Endothelial cell (in vitro differentiated cells): ENCODE results near the gene COL13A1. TPM values are rescaled to one million over a fixed set of nuclear protein-coding genes. Genes with fewer than 3 reads are reported as not detected.

Source experiments
- DNase-seq: peaks from one replicate; pipeline ENCODE4 v3.0.0; 2021; ENCODE audit warnings: low spot score
- H3K27ac Mint-ChIP-seq: one replicate; pipeline ENCODE4 v1.8.0; 2021; ENCODE audit warnings: mixed read lengths, inconsistent platforms; ENCODE audit not compliant: unreplicated experiment
- H3K27me3 Mint-ChIP-seq: one replicate; pipeline ENCODE4 v1.8.0; 2021; ENCODE audit warnings: mild to moderate bottlenecking, moderate library complexity, mixed read lengths, inconsistent platforms; ENCODE audit not compliant: unreplicated experiment
- H3K36me3 Mint-ChIP-seq: one replicate; pipeline ENCODE4 v1.8.0; 2021; ENCODE audit warnings: mild to moderate bottlenecking, low read depth, mixed read lengths, inconsistent platforms; ENCODE audit not compliant: unreplicated experiment
- H3K4me1 Mint-ChIP-seq: one replicate; pipeline ENCODE4 v1.8.0; 2021; ENCODE audit warnings: mild to moderate bottlenecking, mixed read lengths, inconsistent platforms; ENCODE audit not compliant: unreplicated experiment
- H3K4me3 Mint-ChIP-seq: one replicate; pipeline ENCODE4 v1.8.0; 2021; ENCODE audit warnings: mild to moderate bottlenecking, mixed read lengths, inconsistent platforms; ENCODE audit not compliant: unreplicated experiment
- H3K9me3 Mint-ChIP-seq: one replicate; pipeline ENCODE4 v1.8.0; 2021; ENCODE audit warnings: mixed read lengths, inconsistent platforms; ENCODE audit not compliant: unreplicated experiment
- total RNA-seq: library from RNA; stranded (reverse); fragmentation: NEBNext Ultra II Directional; extraction: Animal tissue kit (Norgen Biotek cat#: 25700); gene quantifications from one replicate; pipeline ENCODE4 v1.2.1, GENCODE V29; 2021; ENCODE audit not compliant: unreplicated experiment
- TF ChIP-seq, protein P1 (sequence below): fragments of 200-600 bp; sonication (generic); IDR thresholded peaks from one replicate; pipeline ENCODE4 v1.5.0; 2021; ENCODE audit warnings: antibody characterized with exemption; ENCODE audit not compliant: unreplicated experiment

COL13A1 gene
- total RNA-seq, 1 donor from 2014 or later, result 22.6 TPM

DNA sequence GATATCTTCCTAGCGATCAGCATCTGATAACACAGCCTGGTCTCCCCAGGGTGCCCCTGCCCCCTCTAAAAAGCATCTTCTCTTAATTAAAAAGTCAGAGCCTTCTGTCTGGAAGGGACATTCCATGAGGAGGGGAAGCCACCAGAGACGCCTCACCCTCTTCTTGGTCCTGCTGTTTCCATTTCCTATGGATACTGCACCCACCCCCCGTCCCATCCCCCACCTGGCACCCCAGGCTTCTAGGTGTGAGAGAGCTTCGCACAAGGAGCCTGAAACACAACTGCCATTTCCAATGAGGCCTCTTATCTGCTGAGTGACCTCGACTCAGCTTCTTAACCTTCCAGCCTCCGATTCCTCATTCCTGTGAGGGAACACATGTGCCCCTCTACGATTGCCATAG, 51.4 kb downstream of the COL13A1 start:
- no peak for DNase-seq
- no peaks in the 10 kb centered on the region for H3K36me3 Mint-ChIP-seq
- H3K9me3 Mint-ChIP-seq, result no peaks in the 10 kb centered on the region
- no peak overlapping the region for H3K27ac Mint-ChIP-seq
- peaks cover 2% of the 10 kb centered on the region for H3K27me3 Mint-ChIP-seq
- TF ChIP-seq, protein P1, sequence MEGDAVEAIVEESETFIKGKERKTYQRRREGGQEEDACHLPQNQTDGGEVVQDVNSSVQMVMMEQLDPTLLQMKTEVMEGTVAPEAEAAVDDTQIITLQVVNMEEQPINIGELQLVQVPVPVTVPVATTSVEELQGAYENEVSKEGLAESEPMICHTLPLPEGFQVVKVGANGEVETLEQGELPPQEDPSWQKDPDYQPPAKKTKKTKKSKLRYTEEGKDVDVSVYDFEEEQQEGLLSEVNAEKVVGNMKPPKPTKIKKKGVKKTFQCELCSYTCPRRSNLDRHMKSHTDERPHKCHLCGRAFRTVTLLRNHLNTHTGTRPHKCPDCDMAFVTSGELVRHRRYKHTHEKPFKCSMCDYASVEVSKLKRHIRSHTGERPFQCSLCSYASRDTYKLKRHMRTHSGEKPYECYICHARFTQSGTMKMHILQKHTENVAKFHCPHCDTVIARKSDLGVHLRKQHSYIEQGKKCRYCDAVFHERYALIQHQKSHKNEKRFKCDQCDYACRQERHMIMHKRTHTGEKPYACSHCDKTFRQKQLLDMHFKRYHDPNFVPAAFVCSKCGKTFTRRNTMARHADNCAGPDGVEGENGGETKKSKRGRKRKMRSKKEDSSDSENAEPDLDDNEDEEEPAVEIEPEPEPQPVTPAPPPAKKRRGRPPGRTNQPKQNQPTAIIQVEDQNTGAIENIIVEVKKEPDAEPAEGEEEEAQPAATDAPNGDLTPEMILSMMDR, result no peak
- H3K4me1 Mint-ChIP-seq, result peaks cover 25% of the 10 kb centered on the region
- no peak overlapping the region for H3K4me3 Mint-ChIP-seq

DNA sequence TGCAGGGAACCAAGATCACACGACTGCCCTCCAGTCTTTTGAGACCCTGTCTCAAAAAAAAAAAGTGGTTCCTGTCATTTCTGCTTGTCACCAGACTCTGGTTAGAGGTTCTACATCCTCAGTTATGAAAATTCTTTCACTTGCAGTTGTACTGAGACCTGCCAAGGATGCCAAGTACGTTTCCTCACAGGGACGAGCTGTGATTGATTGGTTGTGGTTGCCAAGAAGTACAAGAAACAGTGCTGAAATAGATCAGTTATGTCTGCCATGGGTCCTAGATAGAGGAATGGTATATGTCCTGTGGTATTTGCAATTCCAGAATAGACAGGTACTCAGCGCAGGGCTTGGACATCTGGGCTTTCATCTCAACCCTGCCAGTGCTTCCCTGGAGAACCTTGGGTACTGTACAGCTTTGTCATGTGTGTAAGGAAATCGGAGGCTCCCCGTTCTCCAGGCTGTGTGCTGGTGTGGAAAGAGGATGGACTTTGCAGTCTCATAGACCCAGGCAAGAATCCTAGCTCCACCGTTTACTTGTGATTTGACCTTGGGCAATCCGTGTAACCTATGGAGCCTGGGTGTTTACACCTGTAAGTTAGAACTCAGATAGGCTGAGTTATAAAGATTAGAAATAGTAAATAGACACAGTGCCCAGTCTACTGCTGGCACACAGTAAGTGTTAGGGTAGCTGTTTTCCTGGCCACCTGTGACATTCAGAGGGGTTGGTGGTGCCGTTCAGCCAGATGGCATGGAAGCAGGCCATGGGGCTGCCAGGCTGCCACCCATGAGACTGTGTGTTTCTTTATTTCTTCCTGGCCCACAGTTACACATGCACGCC, 53.0 kb downstream of the COL13A1 start:
- peaks cover 16% of the 10 kb centered on the region for H3K4me1 Mint-ChIP-seq
- TF ChIP-seq, protein P1, result no peak
- H3K36me3 Mint-ChIP-seq, result no peaks in the 10 kb centered on the region

DNA sequence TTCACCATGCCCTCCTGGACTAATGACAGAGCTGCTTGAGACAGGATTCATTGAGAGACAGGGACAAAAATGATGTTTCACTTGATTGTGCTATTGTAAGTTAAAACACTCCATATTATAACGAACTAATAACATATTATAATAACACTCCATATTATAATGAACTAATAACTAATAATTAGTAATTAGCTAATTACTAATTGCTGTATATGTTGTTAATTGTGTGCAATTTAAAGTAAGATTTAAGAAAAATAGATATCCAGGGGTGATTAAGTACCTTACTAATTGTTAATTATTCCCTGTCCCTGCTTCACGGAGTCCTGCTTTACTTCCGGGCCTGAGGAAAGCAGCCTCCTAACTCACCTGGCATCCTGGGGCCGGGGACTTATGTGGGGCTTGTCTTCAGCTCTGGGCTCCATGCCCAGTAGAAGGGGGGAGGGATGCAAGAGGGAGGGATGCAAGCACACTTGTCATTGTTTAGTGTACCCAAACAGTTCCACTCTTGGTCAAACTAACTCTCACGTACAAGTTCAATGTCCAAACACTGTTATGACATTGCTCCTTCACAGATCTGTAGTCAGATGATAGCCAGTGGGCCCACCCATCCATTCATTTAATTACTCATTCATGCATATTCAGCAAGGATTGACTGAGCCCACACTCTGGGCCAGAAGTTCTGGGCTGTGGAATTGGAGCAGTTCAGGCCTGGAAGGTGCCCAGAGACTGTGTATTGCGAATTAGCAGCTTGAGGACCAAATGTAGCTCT, 53.8 kb downstream of the COL13A1 start:
- H3K36me3 Mint-ChIP-seq, result no peaks in the 10 kb centered on the region
- TF ChIP-seq, protein P1, result no peak
- peaks cover 20% of the 10 kb centered on the region for H3K4me1 Mint-ChIP-seq
- no peak for DNase-seq
- no peak overlapping the region for H3K4me3 Mint-ChIP-seq
- H3K27me3 Mint-ChIP-seq, result peaks cover 2% of the 10 kb centered on the region
- H3K9me3 Mint-ChIP-seq, result no peaks in the 10 kb centered on the region
- no peak overlapping the region for H3K27ac Mint-ChIP-seq

More for the DNA sequence above, 53.0 kb downstream of the COL13A1 start:
- DNase-seq, result no peak
- Mint-ChIP-seq H3K9me3 (no peaks in the 10 kb centered on the region), H3K27me3 (peaks cover 4% of the 10 kb centered on the region), H3K27ac (no peak overlapping the region), H3K4me3 (no peak overlapping the region)

DNA sequence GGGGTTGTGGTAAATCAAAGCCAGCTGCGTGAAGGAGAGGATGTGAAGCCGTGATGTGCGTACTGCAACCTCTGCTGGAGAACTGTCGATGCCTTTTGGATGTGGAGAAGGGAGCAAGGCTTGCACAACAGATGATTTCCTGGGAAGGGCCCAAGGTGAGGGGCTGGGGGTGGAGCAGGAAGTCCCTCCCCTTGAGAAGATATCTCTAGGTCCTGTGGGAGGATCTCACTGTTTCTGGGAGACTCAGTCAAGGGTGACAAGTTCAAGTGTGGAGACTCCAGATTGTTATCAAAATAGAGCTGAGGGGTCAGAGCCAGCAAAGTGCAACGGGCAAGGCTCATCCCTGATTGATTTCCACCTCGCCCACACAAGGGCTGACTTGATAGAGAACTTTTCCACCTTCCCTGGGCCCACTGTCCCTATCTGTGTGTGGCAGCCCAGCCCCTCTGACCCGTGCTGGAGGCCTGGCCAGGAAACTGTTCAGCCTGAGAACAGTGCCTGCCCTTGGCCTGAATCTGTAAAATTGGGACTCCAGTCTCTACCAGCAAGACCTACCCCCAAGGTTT, 55.0 kb downstream of the COL13A1 start:
- Mint-ChIP-seq H3K9me3 (no peaks in the 10 kb centered on the region), H3K4me3 (no peak overlapping the region), H3K36me3 (no peaks in the 10 kb centered on the region), H3K27ac (no peak overlapping the region), H3K4me1 (peaks cover 25% of the 10 kb centered on the region), H3K27me3 (peaks cover 4% of the 10 kb centered on the region)
- no peak for DNase-seq
- TF ChIP-seq, protein P1, result no peak
